DLD1 (cell line): ENCODE data around the gene WFDC10B.
"Not testable (repeated sequence)": the region's sequence is repeated elsewhere in the genome, so short reads cannot be mapped to it uniquely, and the experiment has no call there.

ENCODE experiments used
- in situ Hi-C: cut with HindIII; loops from 2 replicates; pipeline ENCODE4 v1.10.0; 2017; ENCODE audit warnings: low sequenced_read_pairs

Gene WFDC10B

DNA sequence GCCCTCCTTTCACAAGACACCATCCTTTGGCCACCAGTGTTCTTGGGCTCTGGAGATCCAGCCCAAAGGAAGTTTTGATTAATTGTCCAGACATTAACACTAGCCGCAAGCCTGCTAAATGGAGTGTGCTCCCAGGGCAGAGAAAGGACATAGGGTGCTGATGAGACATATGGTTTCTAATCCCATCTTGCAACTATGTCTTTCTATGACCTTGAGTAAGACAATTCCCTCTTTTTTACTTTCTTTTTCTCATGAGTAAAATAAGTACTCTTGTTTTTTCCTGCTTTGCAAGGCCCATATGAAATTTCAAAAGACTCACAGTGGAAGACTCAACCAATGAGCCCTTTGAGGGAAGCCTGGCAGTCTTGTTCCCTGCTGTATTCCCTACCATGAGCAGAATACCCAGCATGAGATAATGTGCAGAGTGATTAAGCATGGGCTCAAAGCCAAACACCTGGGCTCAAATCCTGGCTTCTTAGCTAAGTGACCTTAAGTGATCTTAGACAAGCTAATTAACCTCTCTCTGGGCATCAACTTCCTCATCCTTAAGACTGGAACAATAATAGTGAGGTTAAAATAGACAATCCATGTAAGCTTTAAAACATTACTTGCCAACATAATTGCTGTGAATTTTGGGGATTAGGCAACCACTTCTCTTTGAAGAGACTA is at the start of gene WFDC10B:
WFDC10B (minus strand) TSS at position 51 of the 669 bp plus-strand sequence. CDS start 19,027 bp downstream, outside the sequence.
- in situ Hi-C loops: no loop called here

DNA sequence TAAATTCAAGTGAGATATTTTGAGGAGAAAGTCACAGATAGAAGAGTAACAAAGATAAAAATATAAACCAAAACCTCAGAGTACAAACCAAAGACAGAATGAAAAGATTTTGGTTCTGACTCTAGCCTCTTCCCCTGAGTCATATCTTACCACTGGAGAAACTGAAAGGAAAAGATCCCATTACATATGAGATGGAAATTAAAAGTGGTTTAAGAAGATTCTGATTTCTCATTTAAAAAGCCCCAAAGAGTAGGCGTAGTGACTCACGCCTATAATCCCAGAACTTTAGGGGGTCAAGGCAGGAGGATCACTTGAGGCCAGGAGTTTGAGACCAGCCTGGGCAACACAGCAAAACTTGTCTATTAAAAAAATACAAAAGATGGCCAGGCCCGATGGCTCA is 47.9 kb upstream of the WFDC10B start:
- in situ Hi-C loops: no loop called here

DNA sequence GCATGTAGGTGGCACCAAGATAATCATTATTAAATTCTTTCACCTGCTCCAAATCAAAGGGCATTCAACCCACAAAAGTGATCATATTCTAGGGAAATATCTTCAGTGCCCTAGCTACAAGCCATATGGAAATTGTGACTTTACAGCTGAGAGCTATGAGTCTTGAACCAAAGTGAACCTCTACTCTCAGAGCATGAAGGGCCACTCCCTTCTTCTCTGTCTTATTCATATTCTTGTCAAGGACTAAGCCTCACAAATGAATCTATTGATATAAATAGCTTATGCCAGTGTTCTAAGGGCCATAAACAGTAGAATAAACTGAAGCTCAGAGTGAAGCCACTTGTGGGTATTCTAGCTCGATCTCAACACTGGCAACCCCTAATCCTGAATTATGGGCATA is 46.9 kb upstream of the WFDC10B start:
- in situ Hi-C loops: no loop called here

DNA sequence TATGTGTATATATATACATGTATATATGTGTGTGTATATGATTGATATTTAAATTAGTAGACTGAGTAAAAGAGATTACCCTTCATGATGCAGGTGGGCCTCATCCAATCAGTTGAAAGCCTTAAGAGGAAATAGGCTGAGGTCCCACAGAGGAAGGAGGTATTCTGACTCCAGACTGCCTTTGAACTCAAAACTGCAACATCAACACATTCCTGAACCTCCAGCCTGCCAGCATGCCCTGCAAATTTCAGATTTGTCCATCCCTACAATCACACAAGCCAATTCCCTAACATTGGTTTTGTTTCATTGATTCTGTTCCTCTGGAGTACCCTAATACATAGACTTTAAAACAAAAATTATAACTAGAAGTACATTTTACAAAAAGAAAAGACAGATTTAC is 40.2 kb upstream of the WFDC10B start:
- in situ Hi-C loops: no loop called here

DNA sequence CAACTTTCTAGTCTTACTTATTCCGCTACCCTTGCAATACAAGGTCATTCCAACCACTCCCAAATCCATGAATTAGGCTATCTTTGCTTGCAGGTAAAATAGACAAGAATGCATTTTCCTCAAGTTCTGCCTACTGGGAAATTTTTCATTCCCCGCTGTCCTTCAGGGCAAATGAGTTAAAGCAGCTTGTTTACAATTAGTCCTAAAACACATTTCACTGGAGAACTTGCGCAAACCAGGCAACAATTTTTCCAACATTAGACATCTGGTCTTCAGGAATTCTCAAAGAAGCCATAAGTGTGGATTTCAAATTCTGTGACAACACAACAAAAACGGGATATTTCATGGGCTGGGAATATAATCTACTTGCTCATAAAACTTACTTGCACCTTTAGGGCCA is 37.8 kb upstream of the WFDC10B start:
- in situ Hi-C loops: no loop called here

DNA sequence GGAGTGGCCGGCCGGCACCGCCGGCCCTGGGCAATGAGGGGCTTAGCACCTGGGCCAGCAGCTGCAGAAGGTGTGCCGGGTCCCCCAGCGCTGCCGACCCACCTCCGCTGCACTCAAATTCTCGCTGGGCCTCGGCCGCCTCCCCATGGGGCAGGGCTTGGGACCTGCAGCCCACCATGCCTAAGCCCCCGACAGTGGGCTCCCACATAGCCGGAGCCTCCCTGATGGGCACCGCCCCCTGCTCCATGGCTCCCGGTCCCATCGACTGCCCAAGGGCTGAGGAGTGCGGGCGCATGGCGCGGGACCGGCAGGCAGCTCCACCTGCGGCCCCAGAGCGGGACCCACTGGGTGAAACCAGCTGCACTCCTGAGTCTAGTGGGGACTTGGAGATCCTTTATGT is 31.2 kb upstream of the WFDC10B start:
- in situ Hi-C loops: no loop called here

DNA sequence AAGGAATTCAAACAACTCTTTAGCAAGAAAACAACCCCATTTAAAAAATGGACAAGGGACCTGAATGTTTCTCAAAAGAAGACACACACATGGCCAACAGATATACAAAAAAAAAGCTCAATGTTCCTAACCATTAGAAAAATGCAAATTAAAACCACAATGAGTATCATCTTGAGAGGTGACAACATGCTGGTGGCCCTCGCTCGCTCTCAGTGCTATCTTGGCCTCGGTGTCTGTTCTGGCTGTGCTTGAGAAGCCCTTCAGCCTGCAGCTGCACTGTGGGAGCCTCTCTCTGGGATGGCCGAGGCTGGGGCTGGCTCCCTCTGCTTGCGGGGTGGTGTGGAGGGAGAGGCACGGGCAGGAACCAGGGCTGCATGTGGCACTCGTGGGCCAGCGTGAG is 30.7 kb upstream of the WFDC10B start:
- in situ Hi-C loops: no loop called here

DNA sequence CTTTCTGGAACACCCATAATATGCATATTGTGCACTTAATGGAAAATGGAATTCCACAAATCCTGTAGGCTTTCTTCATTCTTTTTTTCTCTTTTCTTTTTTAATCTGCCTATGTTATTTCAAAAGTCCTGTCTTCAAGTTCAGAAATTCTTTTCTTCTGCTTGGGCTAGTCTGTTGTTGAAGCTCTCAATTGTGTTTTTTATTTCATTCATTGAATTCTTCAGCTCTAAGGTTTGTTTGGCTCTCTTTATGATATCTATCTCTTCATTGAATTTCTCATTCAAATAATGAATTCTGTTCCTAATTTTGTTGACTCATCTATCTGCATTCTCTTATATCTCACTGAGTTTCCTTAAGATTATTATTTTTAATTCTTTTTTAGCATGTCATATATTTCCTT is 27.4 kb upstream of the WFDC10B start:
- in situ Hi-C loops: no loop called here

DNA sequence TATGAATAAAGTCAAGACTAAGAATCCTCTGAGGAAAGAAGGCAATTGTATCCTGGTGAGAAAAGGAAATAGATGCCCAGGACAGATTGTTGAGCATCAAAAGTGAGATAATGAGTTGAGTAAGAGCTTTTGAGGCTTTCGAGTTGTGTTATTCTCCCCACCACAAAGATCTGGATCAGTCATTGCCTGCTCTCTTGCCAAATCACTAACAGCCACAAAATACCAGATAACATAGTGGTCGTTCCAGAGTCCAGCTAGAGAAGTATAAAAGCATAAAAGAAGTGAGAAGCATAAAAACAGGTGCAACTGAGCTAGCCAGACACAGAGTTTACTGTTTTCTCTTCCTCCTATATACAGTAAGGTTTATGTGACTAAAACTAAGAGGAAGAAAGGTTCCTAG is 22.2 kb upstream of the WFDC10B start:
- in situ Hi-C loops: no loop called here

DNA sequence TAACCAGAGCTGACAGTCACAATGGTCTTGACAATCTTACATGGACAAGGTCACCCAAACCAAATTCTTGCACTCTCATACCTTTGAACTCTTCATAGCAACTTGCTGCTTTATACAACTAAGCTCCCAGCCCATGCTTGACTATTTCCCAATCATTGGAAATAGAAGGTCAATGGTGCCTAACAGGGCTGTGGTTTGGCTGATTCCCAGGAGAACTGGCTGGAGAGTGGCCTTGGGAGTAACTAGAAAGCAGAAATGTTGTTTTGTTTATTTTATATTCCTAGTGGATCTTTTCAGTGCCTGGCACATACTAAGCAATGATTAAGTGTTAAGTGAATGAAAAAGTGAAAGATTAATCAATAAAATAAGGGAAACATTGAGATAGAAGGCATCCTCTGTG is 20.3 kb upstream of the WFDC10B start:
- in situ Hi-C loops: no loop called here

DNA sequence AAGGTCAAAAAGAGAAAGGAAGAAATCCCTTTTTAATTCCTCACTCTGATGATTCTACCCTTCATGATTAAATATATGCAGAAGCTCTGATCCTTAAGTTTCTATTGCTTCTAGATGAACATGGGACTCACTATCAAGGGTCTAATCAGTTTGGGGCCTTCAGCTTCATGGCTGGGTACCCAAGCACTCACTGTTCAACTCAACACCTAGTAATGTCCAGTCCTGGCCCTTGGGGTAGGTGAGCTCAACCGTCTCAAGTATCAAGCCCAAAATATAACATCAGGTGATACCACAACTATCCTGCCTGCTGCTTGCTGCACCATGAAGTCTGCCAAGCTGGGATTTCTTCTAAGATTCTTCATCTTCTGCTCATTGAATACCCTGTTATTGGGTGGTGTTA is 17.2 kb upstream of the WFDC10B start, which contains the start of gene SPINT4:
SPINT4 (plus strand) TSS at position 301 of the 400 bp plus-strand sequence; CDS start at position 322, 21 bp downstream.
- in situ Hi-C loops: no loop called here

DNA sequence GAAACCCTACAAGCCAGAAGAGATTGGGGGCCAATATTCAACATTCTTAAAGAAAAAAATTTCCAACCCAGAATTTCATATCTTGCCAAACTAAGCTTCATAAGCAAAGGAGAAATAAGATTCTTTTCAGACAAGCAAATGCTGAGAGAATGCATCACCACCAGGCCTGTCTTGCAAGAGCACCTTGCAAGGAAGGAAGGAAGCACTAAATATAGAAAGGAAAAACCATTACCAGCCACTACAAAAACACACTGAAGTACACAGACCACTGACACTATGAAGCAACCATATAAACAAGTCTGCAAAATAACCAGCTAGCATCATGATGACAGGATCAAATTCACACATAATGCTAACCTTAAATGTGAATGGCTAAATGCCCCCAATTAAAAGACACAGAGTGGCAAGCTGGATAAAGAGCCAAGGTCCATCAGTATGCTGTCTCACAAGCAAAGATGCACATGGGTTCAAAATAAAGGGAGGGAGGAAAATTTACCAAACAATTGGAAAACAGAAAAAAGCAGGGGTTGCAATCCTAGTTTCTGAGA is 11.4 kb upstream of the WFDC10B start:
- in situ Hi-C loops: not testable (repeated sequence)

DNA sequence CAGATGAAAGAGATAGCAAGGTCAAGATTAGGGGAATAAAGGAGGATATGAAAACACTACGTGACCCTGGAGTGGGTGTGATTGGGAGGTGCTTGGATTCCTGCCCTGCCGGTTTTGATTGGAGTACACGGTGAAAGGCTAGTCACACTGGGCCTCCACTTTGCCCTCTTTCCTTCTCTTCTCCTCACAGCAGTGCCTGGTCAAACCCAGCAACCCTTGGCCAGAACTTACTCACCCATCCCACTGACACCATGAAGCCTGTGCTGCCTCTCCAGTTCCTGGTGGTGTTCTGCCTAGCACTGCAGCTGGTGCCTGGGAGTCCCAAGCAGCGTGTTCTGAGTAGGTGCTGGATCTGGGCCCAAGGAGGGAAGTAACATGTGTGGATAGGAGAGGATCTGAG is 2.9 kb downstream of the WFDC10B start, which contains the start of gene WFDC13:
WFDC13 (plus strand) TSS at position 166 of the 400 bp plus-strand sequence; CDS start at position 252, 86 bp downstream.
- in situ Hi-C loops: no loop called here

DNA sequence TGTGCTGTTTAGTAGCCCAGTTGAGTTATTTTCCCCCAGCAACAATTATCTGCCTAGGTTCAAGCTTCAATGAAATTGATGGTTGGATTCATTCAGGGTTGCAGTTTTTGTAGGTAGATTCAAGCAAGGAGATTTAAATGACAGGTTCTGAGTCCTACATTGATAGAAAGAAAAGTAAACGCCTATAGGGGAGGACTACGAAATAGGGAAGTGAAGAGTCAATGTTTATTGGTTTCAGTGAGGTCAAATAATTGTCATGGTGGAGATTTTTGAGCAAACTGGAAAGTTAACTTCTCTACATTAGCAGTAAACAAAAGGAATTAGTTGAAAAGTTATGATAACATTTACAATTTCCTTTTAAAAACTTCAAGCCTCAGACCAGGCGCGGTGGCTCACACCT is 3.7 kb downstream of the WFDC10B start:
- in situ Hi-C loops: no loop called here

DNA sequence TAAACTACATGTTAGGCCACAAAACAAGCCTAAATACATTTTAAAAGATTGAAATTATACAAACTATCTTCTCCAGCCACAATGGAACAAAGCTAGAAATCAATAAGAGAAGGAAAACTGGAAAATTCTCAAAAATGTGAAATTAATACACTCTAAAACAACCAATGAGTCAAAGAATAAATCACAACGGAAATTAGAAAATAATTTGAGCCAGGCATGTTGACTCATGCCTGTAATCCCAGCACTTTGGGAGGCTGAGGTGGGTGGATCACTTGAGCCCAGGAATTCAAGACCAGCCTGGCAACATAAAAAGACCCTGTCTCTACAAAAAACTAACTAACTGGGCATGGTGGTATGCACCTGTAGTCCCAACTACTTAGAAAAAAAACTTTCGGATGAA is 9.3 kb downstream of the WFDC10B start:
- in situ Hi-C loops: no loop called here

DNA sequence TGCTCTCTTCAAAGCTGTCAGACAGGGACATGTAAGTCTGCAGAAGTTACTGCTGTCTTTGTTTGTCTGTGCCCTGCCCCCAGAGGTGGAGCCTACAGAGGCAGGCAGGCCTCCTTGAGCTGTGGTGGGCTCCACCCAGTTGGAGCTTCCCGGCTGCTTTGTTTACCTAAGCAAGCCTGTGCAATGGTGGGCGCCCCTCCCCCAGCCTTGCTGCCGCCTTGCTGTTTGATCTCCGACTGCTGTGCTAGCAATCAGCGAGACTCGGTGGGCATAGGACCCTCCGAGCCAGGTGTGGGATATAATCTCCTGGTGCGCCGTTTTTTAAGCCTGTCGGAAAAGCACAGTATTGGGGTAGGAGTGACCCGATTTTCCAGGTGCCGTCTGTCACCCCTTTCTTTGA is 11.5 kb downstream of the WFDC10B start:
- in situ Hi-C loops: not testable (repeated sequence)

DNA sequence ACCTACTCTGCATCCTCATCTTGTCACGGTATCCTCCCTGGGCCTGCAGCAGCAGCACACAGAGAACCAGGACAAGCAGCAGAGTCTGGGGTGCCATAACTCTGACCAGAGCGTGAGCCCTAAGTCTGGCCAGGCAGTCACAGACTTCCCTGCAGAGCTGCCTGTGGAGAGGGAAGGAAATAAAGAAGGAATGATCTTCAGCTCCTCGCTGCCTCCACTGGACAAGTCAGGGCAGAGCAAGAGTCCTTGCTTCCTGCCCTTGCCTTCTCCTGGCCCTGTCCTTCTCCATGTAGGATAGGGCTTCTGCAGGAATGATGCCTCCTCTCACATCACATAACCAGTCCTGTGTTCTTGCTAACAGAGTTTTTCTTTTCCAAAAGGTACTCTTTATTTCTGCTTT is 18.9 kb downstream of the WFDC10B start:
- in situ Hi-C loops: no loop called here

DNA sequence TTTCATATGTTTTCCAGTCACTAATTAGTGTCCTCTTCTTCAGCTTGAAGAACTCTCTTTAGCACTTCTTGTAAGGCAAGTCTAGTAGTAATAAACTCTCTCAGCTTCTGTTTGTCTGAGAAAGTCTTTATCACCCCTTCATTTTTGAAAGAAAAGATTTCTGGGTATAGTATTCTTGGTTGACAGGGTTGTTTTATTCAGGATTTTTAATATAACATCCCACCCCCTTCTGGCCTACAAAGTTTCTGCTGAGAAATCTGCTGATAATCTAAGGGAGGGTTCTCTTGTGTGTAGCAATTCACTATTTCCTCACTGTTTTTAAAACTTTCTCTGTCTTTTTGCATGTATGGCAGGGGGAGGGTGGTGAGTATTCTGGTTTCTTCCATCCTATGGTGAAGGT is 25.2 kb downstream of the WFDC10B start:
- in situ Hi-C loops: no loop called here

DNA sequence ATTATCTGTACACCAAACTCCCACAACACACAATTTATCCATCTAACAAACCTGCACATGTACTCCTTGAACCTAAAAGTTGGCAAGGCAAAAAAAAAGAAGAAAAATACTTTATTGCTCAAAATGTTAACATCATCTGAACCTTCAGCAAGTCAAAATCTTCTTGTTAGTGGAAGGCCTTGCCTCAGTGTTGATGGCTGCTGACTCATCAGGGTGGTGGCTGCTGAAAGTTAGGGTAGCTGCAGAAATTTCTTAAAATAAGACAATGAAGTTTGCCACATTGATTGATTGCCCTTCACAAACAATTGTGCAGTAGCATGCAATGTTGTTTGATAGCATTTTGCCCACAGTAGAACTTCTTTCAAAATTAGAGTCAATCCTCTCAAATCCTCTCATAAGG is 32.1 kb downstream of the WFDC10B start:
- in situ Hi-C loops: no loop called here

DNA sequence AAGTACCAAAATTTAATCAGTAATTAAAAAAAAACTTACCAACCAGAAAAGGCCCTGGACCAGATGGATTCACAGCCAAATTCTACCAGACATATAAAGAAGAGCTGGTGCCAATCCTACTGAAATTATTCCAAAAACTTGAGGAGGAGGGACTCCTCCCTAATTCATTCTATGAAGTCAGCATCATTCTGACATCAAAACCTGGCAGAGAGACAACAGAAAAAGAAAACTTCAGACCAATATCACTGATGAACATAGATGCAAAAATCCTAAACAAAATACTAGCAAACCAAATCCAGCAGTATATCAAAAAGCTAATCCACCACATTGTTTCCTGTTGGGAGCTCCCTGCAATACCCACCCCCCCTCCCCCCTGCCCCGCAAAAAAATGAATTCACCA is 34.7 kb downstream of the WFDC10B start, which contains the start of gene WFDC11:
WFDC11 (minus strand) TSS at position 101 of the 400 bp plus-strand sequence. CDS start 19,639 bp downstream, outside the sequence.
- in situ Hi-C loops: no loop called here

DNA sequence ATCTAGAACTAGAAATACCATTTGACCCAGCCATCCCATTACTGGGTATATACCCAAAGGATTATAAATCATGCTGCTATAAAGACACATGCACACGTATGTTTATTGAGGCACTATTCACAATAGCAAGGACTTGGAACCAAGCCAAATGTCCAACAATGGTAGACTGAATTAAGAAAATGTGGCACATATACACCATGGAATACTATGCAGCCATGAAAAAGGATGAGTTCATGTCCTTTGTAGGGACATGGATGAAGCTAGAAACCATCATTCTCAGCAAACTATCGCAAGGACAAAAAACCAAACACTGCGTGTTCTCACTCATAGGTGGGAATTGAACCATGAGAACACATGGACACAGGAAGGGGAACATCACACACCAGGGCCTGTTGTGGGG is 47.8 kb downstream of the WFDC10B start:
- in situ Hi-C loops: not testable (repeated sequence)

DNA sequence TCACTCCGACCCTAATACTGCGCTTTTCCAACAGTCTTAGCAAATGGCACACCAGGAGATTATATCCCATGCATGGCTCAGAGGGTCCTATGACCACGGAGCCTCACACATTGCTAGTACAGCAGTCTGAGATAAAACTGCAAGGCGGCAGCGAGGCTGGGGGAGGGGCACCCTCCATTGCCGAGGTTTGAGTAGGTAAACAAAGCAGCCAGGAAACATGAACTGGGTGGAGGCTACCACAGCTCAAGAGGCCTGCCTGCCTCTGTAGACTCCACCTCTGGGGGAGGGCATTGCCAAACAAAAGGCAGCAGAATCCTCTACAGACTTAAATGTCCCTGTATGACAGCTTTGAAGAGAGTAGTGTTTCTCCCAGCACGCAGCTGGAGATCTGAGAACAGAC is 53.1 kb downstream of the WFDC10B start:
- in situ Hi-C loops: not testable (repeated sequence)
